SKM-1 (cell line): ENCODE data around the gene HCFC1.

Source experiments
- DNase-seq: peaks from one replicate; lab custom pipeline; 2025; ENCODE audit not compliant: unreplicated experiment; lab: John Stamatoyannopoulos, UW

HCFC1 gene

DNA sequence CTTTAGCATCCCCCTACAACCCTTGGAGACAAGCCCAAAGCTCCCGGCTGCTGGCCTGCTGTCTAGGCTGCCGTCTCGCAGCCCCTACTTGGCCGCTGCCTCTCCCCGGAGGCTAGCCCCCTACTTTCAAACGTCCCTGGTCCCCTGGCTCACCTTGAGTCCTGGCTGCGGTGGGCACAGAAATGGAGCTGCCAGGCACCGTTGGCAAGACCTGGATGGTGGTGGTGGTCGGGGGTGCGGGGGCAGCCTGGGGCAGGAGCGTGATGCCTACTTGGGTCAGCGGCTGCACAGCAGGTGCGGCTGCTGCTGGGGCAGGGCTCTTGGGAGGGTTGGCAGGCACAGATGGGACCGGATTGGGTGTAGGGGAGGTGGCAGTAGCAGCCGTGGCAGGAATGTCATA, 12.0 kb downstream of the HCFC1 start:
- DNase-seq = no peak

- DNase-seq = no peak
Observed at GRCh38 chrX:153958605-153959004, 13.0 kb downstream of the HCFC1 start.

- no peak for DNase-seq
Observed at GRCh38 chrX:153957224-153957623, 14.4 kb downstream of the HCFC1 start.

- DNase-seq = no peak
Observed at GRCh38 chrX:153956044-153956907, 15.3 kb downstream of the HCFC1 start.

DNA sequence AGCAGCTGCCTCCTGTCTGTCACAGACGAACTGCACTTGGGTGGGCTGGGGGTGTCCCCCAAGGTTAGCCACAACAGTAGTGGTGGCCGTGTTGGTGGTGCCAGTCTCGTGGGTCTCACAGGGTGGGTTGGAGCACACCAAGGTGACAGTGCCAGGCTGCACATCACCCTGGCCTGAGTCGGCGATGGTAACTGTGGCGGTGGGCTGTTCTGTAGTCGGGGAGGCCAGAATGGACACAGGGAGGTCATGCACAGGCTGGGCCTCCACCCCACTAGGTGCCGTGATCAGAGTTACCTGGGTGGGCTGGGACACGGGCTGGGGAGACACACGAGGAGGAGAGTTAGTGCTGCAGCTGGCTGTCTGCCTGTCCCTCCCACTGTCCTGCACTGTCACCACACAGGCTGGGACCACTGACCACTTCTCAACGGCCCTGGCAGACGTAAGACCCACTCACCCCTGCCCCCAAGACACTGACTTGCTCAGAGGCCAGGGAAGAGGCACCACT, 16.3 kb downstream of the HCFC1 start:
- no peak for DNase-seq

- DNase-seq = no peak
Observed at GRCh38 chrX:153954558-153955227, 16.9 kb downstream of the HCFC1 start.

DNA sequence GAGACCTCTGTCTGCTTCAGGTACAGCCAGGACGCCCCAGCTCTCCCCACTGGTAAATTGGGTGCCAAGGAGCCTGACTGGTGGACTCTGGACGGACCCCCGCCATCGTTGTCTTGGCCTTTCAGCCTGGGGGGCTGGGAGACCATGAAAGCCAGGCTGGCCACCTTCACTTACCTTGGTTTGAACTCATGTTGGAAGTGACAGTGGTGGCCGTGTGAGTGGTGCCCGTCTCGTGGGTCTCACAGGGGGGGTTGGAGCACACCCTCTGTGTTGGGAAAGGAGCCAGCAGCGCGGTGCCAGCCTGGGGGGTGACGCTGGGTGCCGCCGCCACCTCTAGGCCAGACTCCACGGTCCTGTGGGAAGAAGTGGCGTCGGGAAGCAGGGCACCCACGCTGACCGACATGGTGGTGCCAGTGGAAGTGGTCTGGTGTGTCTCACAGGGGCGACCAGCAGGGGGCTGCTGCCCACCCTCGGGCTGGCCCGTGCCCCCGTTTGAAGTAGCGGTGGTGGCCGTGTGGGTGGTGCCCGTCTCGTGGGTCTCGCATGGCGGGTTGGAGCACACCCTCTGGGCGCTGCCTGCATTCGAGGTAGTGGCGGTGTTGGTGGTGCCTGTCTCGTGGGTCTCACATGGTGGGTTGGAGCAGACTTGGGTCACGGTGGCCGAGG, 17.6 kb downstream of the HCFC1 start:
- no peak for DNase-seq

GRCh38 chrX:153953342-153953830, 18.2 kb downstream of the HCFC1 start:
- DNase-seq = no peak

GRCh38 chrX:153952373-153953026, 19.1 kb downstream of the HCFC1 start:
- no peak for DNase-seq

DNA sequence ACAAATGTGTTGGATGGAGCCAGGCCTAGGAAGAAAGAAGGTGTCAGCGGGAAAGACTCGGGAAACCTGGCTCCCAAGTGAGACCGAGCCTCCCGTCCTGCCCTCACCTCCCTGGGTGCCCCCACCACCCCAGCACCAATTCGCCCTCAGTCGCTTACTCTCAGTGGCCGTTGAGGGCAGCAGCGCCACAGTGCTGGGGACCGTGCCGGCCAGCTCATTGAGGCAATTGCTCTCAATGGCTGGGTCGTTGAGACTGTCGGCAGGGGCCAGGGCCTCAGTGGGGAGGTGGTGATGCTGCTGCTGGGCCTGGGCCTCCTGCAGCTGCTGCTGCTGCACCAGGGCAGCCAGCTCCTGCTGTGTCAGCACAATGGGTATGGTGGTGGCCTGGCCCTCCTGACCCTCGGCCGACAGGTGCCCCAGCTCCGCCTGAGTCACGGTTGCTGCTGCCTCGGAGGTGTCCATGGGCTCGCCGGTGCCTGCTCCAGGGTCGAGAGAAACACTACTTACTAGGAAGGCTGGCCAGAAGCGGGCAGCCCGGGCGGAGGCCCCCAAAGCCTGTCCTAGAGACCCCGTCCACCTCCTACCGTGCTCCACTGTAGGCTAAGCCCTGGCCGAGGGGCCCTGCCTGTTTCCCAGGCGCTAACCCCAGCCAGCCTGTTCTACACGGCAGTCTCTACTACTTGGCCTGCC, 19.8 kb downstream of the HCFC1 start:
- DNase-seq = no peak

- DNase-seq = no peak
Observed at GRCh38 chrX:153950127-153950526, 21.5 kb downstream of the HCFC1 start.

DNA sequence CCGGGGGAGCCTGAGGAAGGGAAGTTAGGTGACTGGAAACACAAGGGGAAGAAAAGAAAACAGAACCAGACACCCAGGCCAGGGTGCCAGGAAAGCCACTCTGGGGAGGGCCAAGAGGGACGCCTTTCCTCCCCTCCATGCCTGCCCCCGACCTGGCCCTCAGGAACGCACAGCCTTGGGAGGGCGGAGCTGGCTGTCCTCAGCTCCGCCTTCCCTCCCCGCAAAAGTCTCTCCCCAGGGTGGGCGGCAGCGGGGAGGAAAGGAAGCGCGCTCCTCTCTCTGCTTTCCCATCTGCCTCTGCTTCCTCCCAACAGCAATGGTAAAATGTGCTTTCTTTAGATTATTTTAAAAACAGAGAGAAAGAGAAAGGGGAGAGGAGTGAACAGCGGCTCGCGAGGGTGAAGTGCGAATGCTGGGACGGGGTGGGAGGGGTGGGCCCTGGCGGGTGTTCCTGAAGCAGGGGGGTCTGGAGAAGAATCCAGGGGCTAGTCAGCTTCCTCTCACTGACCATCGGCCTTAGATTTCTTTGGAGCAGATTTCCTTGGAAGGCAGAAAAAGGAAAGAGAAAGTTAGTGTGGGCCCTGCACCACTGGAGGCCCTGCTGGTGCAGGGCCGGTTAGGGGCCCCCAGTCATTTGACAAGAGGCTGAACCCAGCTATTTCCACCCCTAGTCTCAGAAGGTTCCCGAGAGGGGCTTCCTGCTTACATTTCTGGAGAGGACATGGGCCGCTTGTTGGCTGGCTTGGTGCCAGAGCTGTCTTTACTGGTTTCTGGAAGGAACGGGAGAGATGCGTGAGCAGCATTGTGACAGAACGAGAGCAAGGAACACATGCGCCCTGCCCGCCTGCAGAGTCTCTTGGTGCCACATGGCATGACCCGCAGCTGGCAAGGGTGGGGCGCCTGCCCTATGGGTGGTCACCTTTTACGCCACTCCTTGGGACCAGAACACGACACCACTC, 22.5 kb downstream of the HCFC1 start:
- no peak for DNase-seq

DNA sequence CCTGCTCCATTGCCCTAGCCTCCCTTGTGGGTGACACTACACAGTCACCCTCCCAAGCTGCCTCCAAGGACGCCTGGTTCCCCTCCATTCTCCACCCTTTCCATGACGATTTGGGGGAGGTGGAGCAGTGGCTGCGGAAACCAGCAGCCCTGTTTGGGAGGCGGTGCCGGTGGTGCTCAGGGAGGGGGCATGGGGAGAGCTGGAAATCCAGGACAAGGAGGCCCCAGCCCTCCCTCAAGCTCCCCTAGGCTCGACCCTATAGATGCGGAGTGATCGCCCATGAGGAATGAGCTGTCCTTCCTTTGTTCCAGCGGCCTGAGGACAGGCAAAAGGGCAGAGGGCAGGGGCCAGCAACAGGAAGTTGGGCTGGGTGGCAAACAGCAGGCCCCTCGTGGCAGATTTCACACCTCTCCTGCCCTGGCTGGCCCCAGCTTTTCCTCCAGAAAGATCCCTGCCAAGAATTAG, 23.6 kb downstream of the HCFC1 start:
- DNase-seq = no peak

DNA sequence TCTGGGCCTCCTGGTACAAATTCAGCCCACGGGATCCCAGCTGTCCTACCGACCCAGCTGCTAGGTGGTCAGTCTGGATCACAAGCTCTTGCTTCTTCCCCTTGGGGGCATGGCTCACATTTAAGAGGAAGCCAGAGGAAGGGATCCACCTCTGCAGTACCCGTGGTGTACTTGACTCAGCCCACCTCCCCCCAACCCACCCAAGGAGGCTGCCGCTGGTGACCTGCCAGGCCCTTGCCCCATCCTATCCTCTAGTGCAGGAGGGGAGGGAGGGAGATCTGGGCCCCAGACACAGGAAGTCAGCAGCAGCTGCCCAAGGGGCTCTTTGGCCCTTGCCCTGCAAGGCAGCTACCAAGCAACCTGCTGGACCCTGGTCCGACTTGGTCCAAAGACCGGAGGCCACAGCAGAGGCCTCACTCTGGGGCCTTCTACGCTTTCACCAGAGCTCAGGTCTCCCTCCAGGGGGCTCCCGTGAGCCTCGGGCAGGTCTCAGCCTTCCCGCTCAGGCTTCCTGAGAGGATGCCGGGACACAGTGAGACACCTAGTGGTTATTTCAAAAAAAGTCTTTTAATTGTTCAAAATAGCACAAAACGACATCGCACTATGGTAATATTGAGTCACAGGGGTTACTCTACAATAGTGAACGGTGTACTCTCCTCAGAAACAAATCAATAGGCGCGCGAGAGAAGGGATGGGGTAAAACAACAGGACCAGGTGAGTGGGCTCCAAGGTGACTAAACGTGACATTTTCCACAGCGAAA, 24.4 kb downstream of the HCFC1 start:
- peak; percentile 21 for DNase-seq

DNA sequence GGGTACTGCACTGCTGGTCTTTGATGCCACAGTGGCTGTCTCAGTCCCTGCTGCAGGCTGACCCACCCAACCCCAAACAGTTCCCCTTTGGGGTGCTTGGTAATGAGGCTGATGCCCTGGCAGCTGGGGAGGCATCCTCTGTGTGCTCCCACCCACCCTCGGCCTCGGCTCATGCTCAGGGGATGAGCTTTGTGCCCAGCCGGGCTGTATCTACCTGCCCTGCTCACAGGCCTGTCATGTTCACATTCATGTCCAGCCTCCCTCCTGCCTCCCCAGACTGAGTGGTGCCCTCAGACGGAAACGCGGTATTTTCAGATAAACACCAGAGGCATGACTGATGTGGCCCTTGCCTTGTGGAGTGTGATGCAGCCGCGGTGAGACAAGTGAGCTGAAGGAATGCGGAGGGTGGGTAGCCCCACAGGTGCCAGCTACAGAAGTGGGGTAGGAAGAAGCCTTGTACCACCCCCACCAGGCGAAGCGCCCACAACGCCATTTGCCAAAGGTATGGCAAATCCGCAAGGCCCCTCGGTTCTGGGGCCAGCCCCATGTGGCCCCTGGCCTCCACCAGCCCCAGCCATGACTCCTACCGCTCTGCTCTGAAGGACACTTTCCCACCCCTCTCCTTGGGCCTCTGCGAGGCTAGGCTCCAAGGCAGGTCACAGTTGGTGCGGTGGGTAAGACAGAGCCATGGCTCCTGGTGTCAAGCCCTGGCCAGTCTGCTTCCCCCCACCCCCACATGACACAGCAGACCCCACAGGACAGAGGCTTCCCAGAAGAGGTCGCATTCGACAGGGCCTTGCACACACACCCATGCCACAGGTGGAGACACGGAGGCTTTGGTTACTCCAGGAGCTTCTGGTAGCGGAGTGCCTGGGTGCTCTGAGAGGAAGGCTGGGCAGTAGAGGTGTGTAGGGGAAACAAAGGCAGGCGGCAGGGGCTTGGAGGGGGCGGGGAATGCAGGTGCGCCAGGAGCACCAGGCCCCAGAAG, 25.4 kb downstream of the HCFC1 start:
- DNase-seq = no peak

DNA sequence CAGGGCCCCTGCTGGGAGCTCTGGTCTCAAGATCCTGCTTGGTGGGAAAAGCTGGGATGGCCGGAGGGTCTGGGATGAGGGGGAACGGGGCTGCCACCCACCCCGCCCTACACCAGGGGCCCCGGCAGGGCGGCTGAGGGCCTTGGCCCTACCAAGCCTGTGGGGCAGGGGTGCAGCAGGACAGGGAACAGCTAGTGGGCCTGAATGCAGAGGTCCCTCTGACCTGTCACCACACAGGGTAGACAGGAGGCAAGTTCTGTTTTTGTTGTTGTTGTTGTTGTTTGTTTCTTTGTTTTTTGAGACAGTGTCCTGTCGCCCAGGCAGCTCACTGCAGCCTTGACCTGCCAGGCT, 26.8 kb downstream of the HCFC1 start:
- DNase-seq = no peak

DNA sequence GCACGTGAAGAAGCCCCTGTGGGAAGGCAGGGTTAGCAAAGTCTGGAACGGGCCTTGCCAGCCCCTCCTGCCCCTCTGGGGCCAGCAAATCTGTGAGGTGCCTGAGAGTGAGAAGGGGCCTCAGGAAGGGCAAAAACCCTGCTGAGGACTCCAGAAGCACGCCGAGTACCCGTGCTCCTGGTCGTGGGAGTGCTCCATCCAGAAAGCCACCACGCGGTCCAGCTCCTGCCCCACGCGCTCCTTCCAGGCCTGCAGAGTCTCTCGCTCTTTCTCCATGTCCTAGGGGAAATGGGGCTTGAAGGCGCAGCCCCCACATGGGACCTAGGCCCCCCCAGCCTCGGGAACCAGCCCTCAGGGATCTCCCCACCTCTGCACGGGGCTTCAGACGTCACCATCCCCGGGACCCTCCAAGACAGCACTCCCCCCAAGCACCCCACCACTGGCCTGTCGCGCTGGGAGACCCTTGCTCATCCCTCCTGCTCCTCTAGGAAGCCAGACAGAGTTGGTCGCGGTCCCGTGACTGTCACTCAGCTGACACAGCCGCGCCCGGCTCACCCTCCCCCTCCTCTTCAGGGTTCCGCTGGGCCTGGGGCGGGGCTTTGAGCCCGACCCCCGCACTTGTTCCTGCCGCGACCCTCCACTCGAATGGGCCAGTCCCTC, 27.3 kb downstream of the HCFC1 start, which contains the start of gene RENBP:
Gene RENBP (minus strand): TSS at position 504 of the 660 bp plus-strand sequence. CDS start 33 bp downstream, at position 471.
- no peak for DNase-seq
